ENCODE measurements around the gene UQCR10.

UQCR10 gene

DNA sequence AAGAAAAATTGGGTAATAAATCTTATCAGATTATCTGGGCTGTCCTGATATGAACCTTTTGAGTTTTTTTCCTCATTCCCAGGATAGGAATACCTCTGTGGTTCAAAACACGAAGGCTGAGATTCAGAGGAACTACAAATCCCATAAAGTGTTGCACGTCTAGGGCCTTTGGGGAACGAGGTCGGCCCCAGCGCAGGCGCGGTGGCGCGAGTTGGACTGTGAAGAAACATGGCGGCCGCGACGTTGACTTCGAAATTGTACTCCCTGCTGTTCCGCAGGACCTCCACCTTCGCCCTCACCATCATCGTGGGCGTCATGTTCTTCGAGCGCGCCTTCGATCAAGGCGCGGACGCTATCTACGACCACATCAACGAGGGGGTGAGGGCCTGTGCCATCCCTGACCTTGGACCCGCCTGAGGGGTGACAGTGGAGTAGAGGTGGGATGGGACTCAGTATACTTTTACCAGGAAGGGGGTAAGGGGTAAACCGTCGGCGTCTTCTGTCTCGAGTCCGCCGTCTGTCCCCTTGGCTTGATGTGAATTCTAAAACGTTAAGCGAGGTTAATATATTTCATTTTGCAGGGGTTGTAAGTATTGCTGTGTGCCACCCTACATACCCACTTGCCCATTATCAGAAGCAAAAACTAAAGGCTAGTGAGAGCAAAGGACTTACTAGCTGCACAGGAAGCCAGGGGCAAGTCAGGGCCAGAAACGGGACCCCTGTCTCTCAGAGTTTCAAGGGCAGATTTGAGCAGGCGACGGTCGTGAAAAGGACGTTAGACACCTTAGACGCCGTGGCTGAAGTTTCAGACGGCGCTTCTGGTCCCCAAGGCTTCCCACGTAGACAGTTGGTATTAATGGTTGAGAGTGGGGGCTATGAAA is at the start of gene UQCR10:
Gene UQCR10 (plus strand): TSS at position 199 of the 881 bp plus-strand sequence. CDS start 30 bp downstream, at position 229.
- FAIRE-seq: peak; percentile 77

DNA sequence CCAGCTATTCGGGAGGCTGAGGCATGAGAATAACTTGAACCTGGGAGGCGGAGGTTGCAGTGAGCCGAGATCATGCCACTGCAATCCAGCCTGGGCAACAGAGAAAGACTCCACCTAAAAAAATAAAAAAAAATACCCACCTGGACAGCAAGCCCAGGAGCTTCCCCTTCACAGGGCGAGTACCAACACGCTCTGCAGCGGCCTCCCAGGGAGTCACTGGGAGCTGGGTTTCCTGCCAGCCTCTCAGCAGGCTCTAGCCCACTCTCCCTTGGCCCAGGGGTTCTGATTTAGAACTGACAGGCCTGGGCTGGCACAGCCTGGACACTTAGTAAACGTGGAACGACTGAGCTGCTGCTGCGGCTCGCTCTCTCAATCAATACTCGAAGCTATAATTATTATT is 49.4 kb upstream of the UQCR10 start:
- no peak for FAIRE-seq

DNA sequence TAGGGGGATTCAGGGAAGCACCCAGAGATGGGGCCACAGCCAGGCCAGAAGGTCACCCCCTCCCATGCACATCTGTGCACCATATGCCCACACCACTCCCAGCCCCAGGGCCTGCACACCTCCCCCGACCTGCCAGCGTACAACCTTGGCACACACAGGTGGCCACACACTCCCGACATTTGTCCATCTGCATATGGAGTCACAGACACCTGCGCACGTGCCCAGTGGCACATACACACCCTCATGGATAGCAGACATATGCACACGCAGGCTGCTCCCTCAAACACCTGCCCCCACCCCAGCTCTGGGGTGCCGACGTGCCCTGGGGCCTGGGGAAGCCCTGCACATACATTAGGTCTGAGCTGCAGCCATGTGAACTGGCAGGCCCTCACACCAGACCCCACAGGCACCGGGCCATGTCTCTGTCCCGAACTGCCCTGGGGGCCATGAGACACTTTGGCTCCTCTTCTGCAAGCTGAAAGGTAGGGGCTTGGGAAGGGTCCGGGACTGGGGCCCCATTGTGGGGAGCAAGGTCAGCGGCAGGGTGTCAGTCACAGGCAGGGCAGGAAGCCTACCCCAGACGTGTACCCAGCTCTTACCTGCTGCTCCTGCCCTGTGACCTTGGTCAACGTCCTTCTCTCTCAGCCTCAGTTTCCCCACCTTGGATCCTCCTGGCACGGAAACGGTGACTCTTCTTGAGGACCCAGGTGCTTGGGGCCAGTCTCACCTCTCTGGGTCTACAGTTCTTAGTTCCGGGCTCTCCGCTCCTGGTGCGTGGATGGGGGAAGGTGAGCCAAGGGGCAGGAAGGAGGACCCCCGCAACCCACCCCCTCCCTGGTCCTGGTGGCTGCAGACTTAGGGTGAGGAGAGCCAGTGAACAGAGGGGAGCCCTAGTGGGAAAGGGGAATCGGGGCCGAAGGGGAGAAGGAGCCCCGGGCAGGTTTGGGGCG is 47.9 kb upstream of the UQCR10 start:
- no peak for FAIRE-seq

DNA sequence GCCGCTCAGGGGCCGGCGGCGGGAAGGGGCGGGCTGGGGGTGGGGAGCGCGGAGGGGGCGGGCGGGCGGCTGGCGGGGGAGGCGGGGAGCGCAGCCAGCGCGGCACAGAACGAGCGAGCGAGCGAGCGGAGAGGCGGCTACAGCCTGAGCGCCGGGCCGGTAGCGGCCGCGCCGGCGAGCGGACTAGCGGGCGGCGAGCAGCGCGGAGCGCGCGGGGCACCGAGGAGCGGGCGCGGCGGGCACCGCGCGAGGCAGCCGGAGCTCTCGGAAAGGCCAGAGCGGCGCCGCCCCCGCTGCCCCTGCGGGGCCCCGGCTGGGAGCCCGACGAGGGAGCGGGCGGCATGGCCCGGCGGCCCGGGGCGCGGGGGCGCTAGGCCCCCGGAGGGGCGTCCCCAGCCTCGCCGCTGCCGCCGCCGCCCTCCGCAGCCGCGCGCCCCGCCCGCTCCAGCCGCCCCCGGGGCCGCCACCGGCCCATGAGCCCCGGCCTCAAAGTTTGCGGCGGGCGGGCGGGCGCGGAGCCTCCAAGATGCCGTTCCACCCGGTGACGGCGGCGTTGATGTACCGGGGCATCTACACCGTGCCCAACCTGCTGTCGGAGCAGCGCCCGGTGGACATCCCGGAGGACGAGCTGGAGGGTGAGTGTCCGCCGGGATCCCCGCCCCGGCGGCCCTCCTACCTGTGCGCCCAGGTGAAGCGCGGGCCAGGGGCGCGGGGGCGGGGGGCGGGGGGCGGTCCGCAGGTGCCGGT is 47.1 kb upstream of the UQCR10 start, which contains the start of gene CABP7:
Gene CABP7 (plus strand): TSS at position 105 of the 747 bp plus-strand sequence. CDS start 422 bp downstream, at position 527.
- no peak for FAIRE-seq

DNA sequence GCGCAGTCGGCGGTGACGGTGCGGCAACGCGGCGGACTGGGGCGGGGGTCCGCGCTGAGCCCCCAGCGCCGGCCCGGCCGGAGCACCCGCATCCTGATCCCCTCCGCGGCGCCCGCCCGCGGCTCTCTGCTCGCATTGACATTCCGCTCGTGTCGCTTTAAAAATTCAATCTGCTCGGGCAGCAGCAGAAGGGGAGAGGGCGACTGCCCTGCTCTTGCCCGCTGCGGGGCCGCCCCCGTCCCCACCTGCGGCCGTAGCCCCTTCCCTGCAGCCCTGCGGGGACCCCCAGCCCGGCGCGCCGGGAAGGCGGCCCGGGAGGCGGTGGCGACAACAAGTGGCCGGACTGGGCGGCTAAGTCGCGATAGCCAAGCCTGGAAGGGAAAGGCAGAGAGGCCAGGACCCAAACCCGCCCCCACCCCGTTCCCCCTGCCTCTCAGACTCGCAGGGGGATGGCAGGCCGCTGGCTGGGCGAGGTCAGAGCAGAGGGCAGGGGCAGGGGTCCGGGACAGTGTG is 46.3 kb upstream of the UQCR10 start:
- FAIRE-seq: no peak

DNA sequence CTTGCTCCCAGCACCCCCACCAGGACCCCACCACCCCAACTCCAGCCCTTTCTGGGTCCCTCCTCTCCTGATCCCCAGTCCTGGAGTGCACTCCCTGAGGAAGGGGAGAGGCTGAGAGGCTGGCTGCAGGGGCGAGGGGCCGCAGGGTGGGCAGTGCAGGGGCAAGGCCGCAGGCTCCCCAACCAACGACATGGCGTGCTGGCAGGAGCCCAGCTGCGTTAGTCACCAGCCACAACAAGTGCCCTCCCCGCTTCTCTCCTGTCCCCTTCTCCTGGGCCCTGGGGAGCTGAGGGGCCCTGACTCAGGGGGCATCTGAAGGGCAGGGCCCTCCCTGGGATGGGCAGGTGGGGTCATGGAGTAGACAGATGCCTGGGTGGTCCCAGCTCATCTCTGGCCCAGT is 45.0 kb upstream of the UQCR10 start:
- FAIRE-seq: no peak

DNA sequence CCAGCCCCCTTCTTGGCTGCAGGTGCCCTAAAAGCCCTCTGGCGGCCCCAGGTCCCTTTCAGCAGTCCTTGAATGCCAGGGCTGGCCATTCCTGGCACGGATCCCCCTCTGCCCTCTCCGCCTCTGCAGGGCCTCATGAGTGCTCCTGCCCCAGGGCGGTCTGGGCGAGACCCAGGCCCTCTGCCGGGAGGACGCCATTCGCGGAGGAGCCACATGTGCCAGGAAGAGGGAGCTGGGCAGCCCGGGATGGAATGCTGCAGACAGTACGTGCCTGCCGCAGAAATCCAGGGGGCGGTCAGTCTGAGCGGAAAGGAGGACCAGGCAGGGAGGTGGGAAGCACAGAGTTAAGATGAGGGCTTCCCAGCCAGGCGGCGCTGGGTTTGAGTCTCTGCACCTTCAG is 44.6 kb upstream of the UQCR10 start:
- FAIRE-seq: no peak

DNA sequence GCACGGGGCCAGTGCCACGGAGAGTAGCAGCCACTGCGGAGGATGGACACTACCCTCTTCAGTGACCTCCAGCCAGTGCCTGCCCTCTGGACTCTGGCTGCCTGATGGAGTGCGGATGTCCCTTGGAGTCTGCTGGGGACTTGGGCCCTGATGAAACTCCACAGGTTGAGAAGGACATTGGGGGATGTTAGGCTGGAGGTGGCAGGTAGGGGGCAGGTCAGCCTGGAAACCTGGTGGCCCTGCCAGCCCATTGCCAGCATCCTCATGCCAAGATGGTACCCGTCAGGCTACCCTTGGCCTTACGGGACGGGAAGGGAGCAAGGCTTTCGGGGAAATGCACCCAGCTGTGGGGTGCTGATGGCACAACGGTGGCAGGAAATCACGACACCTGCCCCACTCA is 43.4 kb upstream of the UQCR10 start:
- FAIRE-seq: no peak

DNA sequence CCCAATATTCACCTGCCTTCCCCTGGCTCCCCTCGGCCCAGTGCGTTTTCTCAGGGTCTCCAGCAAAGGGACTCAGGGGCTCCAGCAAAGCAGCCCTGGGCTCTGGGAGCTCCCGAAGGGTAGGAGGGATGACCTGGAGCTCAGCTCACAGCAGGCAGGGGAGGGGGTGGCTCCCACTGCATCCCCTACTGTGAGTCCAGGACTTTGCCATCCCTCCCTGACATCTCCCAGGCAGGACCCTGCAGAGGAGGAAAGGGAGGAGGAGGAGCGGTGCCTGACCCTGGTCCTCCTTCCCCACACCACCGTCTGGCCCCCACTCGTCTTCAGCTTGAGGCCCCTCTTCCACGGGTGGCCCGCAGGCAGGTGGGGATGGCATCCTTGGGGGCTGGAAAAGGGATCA is 42.3 kb upstream of the UQCR10 start:
- FAIRE-seq: no peak

DNA sequence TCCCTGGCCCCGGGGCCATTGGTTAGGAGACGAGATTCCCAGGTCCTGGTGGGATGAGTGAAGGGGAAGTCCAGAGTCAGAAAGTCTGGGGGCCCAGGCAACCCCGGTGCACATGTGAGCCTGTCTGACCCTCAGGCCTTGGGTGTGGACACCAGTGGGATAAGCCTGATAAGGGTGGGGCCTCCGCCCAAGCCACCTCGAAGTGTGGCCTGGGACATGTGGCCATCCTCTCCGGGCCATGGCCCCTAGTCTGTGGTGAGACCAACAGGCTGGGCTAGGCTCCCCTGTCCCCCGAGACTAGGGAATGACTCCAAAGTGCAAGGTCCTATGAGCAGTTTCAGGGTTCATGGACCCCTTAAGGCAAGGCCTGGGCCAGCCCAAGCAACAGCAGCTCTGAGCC is 41.1 kb upstream of the UQCR10 start:
- no peak for FAIRE-seq

DNA sequence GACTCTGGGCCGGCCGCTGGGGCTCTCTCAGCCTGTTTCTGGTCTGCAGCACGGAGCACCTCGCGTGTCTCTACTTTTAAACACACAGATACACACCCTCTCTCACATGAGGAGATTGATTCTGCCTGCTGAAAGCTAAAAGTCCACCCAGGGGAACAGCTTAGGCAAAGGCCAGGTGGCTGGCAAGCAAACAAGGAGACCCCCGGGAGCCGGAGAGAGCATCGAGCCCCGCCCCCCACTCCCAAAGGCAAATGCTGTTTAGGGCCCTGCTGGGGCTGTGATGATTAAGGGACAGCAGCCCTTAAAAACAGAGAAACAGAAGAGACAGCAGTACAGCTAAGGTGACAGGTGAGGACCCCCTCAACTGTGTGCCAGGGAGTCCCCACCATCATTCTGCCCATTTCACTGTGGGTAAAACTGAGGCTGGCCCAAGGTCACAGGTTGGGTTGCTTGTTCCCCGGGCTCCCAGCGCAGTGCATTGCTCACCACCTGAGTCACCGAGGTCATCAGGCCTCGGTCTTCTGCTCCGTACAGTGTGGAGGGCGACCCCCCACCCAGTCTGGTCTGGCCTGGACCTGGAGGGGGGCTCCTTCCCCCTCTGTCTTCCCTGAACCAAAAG is 40.5 kb upstream of the UQCR10 start:
- FAIRE-seq: no peak

DNA sequence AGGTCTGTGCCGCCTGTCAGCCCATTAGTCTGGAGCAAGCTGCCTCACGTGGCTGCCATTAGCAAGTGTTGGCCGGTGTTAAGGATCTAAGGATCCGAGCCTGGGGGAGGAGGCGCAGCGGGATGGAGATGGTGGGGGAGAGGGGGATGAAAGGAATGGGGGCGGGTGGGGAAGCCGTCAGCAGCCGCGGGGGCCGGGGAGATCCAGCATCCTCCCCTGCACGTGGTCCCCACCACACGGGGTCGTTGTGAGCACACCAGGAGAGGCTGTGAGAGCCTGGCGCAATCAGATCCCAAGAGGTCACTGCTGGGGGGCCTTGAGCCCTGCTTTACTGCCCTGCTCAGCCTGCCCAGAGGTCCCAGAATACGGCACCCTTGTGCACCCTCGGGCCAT is 40.0 kb upstream of the UQCR10 start:
- no peak for FAIRE-seq

DNA sequence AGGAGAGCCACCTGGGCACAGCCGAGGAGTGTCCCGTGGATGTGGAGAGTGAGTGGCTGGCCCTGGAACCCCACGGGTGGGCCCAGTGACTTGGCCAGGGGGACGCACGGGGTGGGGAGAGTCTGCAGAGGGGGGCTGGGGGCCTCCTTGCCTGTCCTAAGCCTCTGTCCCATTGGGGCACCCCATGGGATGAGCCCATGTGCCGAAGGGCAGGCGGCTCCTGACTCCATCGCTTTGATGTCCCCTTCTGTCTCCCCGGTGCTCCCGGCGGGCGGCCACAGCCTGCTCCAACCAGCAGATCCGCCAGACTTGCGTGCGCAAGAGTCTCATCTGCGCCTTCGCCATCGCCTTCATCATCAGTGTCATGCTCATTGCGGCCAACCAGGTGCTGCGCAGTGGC is 38.0 kb upstream of the UQCR10 start:
- FAIRE-seq: no peak

DNA sequence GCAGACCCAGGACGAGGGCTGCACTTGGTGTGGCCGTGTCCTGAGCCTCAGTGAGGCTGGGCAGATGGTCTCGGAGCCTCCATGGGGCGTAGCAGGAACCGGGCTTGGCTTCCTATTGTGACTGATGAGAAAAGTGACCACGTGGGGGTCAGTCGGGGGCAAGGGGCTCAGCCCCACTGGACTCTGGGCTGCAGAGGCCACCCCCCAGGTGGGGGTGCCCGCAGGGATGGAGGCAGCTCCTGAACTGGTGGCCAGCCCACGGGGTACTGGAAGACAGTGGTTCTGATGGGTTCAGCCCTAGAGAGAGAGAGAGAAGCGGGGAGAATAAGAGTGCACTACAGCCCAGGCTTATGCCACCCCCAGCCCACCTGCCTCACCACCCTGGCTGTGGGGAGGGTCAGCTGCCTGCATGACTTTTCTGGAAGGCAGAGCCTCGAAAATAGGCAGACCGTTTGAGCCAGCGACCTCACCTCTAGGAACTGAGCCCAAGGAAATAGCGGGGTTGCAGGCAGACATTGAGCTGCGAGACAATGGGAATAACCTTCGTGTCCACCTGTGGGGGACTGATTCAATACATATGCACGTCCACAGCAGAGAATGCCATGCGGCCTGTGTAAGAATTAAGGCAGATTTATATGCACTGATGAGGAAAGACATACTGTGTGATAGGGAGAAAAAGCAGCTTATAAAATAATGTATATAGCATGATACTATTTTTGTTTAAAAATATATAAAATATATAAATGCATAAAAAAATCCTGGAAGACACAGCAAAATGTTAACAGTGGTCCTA is 35.9 kb upstream of the UQCR10 start:
- no peak for FAIRE-seq

DNA sequence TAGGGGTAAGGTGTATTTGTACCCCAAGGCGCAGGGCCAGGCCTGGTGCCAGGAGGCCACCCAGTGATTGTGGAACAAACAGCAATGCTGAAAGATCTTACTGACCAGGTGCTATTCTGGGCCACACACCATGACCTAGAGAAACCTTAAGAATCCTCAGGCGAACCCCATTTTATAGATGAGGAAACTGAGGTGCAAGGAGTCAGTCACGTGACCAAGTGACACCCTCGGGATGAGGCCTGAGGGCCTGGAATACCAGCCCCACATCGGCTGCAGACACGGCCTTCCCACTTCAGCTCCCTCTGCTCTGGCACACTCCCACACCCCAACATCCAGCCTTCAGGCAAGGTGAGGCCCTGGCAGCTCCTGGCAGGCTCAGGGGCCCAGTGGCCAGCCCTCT is 34.3 kb upstream of the UQCR10 start:
- no peak for FAIRE-seq

DNA sequence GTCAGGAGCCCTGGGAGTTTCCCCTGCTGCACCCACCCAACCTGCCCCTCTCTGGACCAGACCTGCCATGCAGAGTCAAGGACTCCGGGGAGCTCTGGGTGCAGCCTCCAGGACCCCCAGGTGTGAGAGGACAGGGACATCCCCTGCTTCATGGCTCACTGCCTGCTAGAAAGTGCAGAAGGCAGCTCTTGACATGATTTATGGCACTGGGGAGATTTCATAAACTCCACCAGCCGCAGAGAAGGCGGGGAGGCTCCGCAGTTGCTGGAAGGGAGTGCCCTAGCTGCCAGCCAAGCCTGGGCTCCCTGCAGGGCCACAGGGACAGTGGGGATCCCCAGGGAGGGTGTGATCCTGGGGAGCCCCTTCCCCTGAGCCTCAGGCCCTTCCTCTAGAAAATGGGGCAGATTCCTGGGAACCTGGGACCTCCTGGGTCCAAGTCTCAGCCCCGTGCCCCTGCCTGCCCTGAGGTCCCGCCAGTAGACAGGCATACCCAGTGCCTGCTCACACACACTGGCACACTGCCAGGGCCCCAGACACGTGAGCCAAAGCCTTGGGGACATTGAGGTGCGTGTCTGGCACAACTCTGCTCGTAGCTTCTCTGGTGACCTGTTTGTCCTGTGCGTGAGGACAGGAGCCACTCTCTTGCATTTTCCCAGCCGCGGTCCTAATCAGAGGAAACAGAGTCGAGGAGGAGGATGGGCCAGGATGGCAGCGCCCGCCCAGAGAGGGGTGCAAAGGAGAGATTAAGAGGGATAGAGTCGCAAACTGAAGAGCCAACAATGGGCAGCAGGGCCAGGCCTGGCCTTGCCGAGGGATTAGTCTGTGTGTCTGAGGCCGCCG is 33.6 kb upstream of the UQCR10 start:
- FAIRE-seq: no peak

DNA sequence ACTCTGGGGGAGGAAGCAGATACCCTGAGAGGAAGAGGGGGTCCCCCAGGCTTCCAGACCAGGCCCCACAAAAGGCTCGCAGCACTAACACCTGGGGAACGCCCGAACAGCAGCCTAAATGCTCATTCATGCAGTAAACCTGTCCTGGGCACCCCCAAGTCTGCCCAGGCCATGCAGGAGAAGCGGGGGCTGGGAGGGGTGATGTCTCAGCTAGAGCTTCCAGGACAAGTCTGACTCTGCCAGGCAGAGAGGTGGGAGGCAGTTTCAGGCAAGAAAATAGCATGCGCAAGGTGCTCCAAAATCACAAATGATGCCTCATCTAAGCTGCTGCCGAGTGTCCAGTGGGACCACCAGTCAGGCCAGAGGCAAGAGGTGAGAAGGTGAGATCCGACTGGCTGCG is 32.8 kb upstream of the UQCR10 start:
- FAIRE-seq: no peak

DNA sequence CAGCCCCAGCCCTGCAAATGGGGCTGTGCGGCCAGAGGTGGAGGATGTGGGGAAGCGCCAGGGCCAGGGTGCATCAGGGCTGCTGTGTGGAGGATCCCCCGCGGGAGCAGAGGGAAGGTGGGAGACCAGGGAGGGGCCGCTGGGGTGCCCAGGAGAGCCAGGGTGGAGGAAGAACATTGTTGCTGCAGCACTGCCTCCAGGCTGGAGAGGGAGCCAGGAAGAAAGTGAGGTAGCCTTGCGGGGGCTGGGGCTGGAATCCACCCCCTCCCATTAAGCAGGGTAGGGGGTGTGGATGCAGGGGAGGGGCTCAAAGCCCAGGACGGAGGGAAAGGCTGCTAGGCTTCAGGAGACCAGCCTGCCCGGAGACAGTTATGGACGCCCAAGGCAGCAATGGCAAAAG is 32.3 kb upstream of the UQCR10 start:
- FAIRE-seq: no peak

DNA sequence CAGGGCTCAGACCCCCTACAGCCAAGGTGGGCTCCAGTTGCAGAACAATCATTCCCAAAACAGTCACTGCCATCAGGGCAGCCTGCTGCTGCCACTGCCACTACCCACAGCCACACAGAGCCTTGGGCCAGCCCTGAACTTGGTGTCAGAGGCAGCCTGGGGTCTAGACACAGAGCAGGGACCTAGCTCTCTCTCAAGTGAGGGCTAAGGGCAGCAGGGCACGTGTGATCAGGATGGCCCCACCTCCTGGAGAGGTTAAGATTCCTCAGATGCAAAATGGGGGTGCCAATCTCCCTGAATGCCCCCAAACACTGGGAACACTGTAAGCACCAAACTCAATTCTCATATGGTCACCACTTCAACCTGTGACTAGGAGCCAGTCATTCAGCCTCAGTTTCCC is 31.8 kb upstream of the UQCR10 start:
- FAIRE-seq: no peak
